Panc1 (cell line): ENCODE data around the gene RNF39. TPM values are rescaled to one million over a fixed set of nuclear protein-coding genes. Genes with fewer than 3 reads are reported as not detected.
A peak's percentile ranks its signal among the peaks of the same experiment; 100 is the strongest.

Experiments used
- ATAC-seq: fragments of 200-7000 bp; cut with Tn5 transposase; 2 replicates; pipeline ENCODE4 v1.9.1; 2020; ENCODE audit warnings: mild to moderate bottlenecking, moderate library complexity
- BruUV-seq: library from RNA; stranded (reverse); fragments of 400-500 nt; replicated peaks from 2 replicates; lab custom pipeline; 2021; lab: Mats Ljungman, UMichigan
- CTCF ChIA-PET: fragments of 300-600 bp; sonication (Branson Sonifier 250); formaldehyde crosslinking; loops from one replicate; lab custom pipeline; 2022; ENCODE audit warnings: antibody characterized with exemption; lab: Charles Lee
- POLR2A ChIA-PET: fragments of 300-600 bp; sonication (Branson Sonifier 250); formaldehyde crosslinking; loops from one replicate; lab custom pipeline; 2022; ENCODE audit warnings: antibody characterized with exemption; lab: Charles Lee
- DNase-seq: peaks from one replicate; pipeline ENCODE4 v3.0.0-alpha.2; 2010; ENCODE audit warnings: low read depth, low spot score
- H3K27ac ChIP-seq: 2 replicates; pipeline ENCODE4 v1.5.1; 2011; ENCODE audit warnings: mild to moderate bottlenecking, low read length, inconsistent platforms
- H3K27me3 ChIP-seq: fragments of 200-500 bp; sonication (Bioruptor generic); 2 replicates; pipeline ENCODE4 v1.6.0; 2014; ENCODE audit warnings: low read length, inconsistent platforms; ENCODE audit not compliant: control insufficient read depth, insufficient read depth
- H3K36me3 ChIP-seq: fragments of 200-500 bp; sonication (Bioruptor generic); 2 replicates; pipeline ENCODE4 v1.5.1; 2014; ENCODE audit warnings: inconsistent platforms, mild to moderate bottlenecking, low read length, moderate library complexity; ENCODE audit not compliant: control insufficient read depth, insufficient read depth
- H3K4me1 ChIP-seq: 2 replicates; pipeline ENCODE4 v1.5.1; 2011; ENCODE audit warnings: inconsistent platforms, mild to moderate bottlenecking, low read length, moderate library complexity; ENCODE audit not compliant: control insufficient read depth, insufficient read depth
- H3K4me3 ChIP-seq, 2 experiments: 2 replicates each; pipeline ENCODE4 v1.5.1; 2011 to 2012; ENCODE audit warnings: low read depth in 2 of 2, low read length in 2 of 2, mild to moderate bottlenecking in 2 of 2, inconsistent platforms in 1 of 2, moderate library complexity in 1 of 2
- H3K9me3 ChIP-seq: fragments of 200-500 bp; sonication (Bioruptor generic); 2 replicates; pipeline ENCODE4 v1.5.1; 2014; ENCODE audit warnings: low read depth, mild to moderate bottlenecking, inconsistent platforms, low read length, moderate library complexity; ENCODE audit not compliant: control insufficient read depth, insufficient read depth
- CTCF ChIP-seq: fragments of 450-650 bp; IDR thresholded peaks from 2 replicates; pipeline ENCODE4 v1.5.1; 2017; ENCODE audit warnings: mild to moderate bottlenecking
- POLR2AphosphoS5 ChIP-seq: IDR thresholded peaks from 2 replicates; pipeline ENCODE4 v1.6.1; 2012; ENCODE audit warnings: mild to moderate bottlenecking, low read depth, low read length, moderate library complexity
- REST ChIP-seq, 2 experiments: IDR thresholded peaks; 2 replicates each; pipeline ENCODE4 v1.6.1; 2011 to 2012; ENCODE audit warnings: low read depth in 2 of 2, control low read depth in 1 of 2, low read length in 1 of 2, mild to moderate bottlenecking in 1 of 2, moderate library complexity in 1 of 2; ENCODE audit not compliant: insufficient read depth in 1 of 2
- SIN3A ChIP-seq: IDR thresholded peaks from 2 replicates; pipeline ENCODE4 v1.6.1; 2012; ENCODE audit warnings: low read depth, mild to moderate bottlenecking, low read length, moderate library complexity, borderline replicate concordance; ENCODE audit not compliant: insufficient read depth
- TCF7L2 ChIP-seq: IDR thresholded peaks from 2 replicates; pipeline ENCODE4 v1.6.1; 2011; ENCODE audit warnings: mild to moderate bottlenecking, low read depth, low read length, inconsistent platforms
- in situ Hi-C: cut with HindIII; loops from 2 replicates; pipeline ENCODE4 v1.10.0; 2016; ENCODE audit warnings: low sequenced_read_pairs, low pct_unique_long_range_greater_than_20kb
- intact Hi-C: fragments of 100-400 bp; cut with micrococcal nuclease; formaldehyde crosslinking; loops from one replicate; pipeline ENCODE4 v1.10.0; 2022; ENCODE audit not compliant: unreplicated experiment
- total RNA-seq: library from RNA; stranded (reverse); gene quantifications from one replicate; pipeline ENCODE4 v1.2.1, GENCODE V29; 2021; ENCODE audit not compliant: unreplicated experiment

The RNF39 gene
- total RNA-seq, 1 experiment from 2014 or later = not detected

- peaks cover 9% of the 10 kb centered on the region; the same call in 1 of the 2 replicates for H3K36me3 ChIP-seq
- DNase-seq = no peak
- peaks cover 12% of the 10 kb centered on the region for H3K4me1 ChIP-seq
- no peaks in the 10 kb centered on the region for H3K9me3 ChIP-seq
- intact Hi-C loops = no loop called here
- peak overlapping the region; percentile 99 for H3K27ac ChIP-seq
- BruUV-seq = TSS peak; percentile 91
- ATAC-seq = peak; percentile 13
- no peaks in the 10 kb centered on the region for H3K27me3 ChIP-seq
- ChIA-PET POLR2A (no interaction called here), CTCF (no interaction called here)
- H3K4me3 ChIP-seq = peak overlapping the region; percentile 98 to 100
- TF ChIP-seq TCF7L2 (no peak), POLR2AphosphoS5 (no peak), SIN3A (no peak), CTCF (no peak), REST (IDR thresholded peaks at IDR 0.05; ENCODE audit: insufficient read depth in 1 of 2, low read depth in 2 of 2, low read length in 1 of 2) (no peak)
- in situ Hi-C loops = no loop called here
These were observed 14.9 kb downstream of the RNF39 start for GRCh38 chr6:30060606-30061091.

- ChIA-PET POLR2A (no interaction called here), CTCF (no interaction called here)
- intact Hi-C loops (no loop called here), in situ Hi-C loops (no loop called here)
- H3K27me3 ChIP-seq = no peaks in the 10 kb centered on the region
- H3K4me1 ChIP-seq = peaks cover 9% of the 10 kb centered on the region
- H3K36me3 ChIP-seq = peaks cover 3% of the 10 kb centered on the region; the same call in 1 of the 2 replicates
- DNase-seq (no peak), ATAC-seq (no peak)
- H3K27ac ChIP-seq = no peak overlapping the region
- BruUV-seq = no TSS peak
- H3K4me3 ChIP-seq = no peak overlapping the region
- TF ChIP-seq SIN3A = no peak
- no peak for TF ChIP-seq CTCF
- TF ChIP-seq TCF7L2 = no peak
- TF ChIP-seq POLR2AphosphoS5 = no peak
- no peak for TF ChIP-seq REST (IDR thresholded peaks at IDR 0.05; ENCODE audit: insufficient read depth in 1 of 2, low read depth in 2 of 2, low read length in 1 of 2)
- H3K9me3 ChIP-seq = no peaks in the 10 kb centered on the region
These were observed 20.1 kb downstream of the RNF39 start for GRCh38 chr6:30055513-30055912.
